ENCODE data around the gene FBXW4. TPM values are rescaled to one million over a fixed set of nuclear protein-coding genes. Genes with fewer than 3 reads are reported as not detected.

Gene FBXW4
- total and polyA plus RNA-seq, 2 of the 8 experiments (the other 6 are each of a cell fraction or from before 2014, with no cell fraction given) = 29.0 to 32.8 TPM

- no peak overlapping the region for H2BK20ac ChIP-seq (ENCODE audit: low read length)
- H2AK5ac ChIP-seq (ENCODE audit: low read depth, low read length) = no peak overlapping the region
- no peak overlapping the region for H4K8ac ChIP-seq (ENCODE audit: extremely low read depth, insufficient read depth, low read length)
- no peaks in the 10 kb centered on the region for H3K23me2 ChIP-seq (ENCODE audit: low read depth, low read length)
- no peak overlapping the region for H3K4ac ChIP-seq (replicated peaks; ENCODE audit: insufficient read length, low read depth, low read length)
- FAIRE-seq = no peak
- peaks cover 4 to 25% (median 10%) of the 10 kb centered on the region in 4 experiments; a peak in 5 of 8 replicates for H3K36me3 ChIP-seq (ENCODE audit: control insufficient read depth in 2 of 4, insufficient read depth in 4 of 4, low read length in 3 of 4)
- no peak overlapping the region for H3K4me2 ChIP-seq (ENCODE audit: insufficient read depth in 1 of 2, low read depth in 2 of 2, low read length in 2 of 2)
- no peaks in the 10 kb centered on the region for H3K79me1 ChIP-seq (ENCODE audit: low read depth, low read length)
- peaks cover 6 to 9% of the 10 kb centered on the region in 2 experiments; a peak in 2 of 4 replicates for H3K9me3 ChIP-seq (ENCODE audit: insufficient read depth in 2 of 2, low read depth in 1 of 2, low read length in 1 of 2)
- H3K27me3 ChIP-seq (replicated peaks in 1 of 4; ENCODE audit: control insufficient read depth in 3 of 4, extremely low read depth in 1 of 4, insufficient read depth in 3 of 4, low read length in 3 of 4) = no peaks in the 10 kb centered on the region; a peak in 1 of 7 replicates
- no peak overlapping the region for H3K27ac ChIP-seq (ENCODE audit: low read depth, low read length)
- peaks cover 0 to 8% of the 10 kb centered on the region in 2 experiments for H4K20me1 ChIP-seq (replicated peaks in 1 of 2; ENCODE audit: control insufficient read depth in 1 of 2, insufficient read depth in 2 of 2, low read length in 2 of 2)
- no peak overlapping the region for H3K4me3 ChIP-seq (ENCODE audit: extremely low read depth in 1 of 4, insufficient read depth in 2 of 4, low read depth in 3 of 4, low read length in 4 of 4)
- no peak overlapping the region for H2BK12ac ChIP-seq (ENCODE audit: low read depth, low read length)
- no peak for DNase-seq (ENCODE audit: low read depth in 1 of 2, low spot score in 2 of 2)
- POLR2A ChIA-PET (ENCODE audit: partially characterized antibody) = interaction anchor here (1.4 to 6.5 kb wide), 3 partner anchors 8 to 73 kb away, joined by 4 to 42 read pairs (median 7); partner anchors contain the start of genes DPCD and POLL
- H2BK5ac ChIP-seq (ENCODE audit: low read depth, low read length) = no peak overlapping the region
- H4K5ac ChIP-seq (ENCODE audit: insufficient read length, low read depth, low read length) = no peak overlapping the region
- H2BK120ac ChIP-seq (replicated peaks; ENCODE audit: low read depth, low read length) = no peak overlapping the region
- H3K18ac ChIP-seq (ENCODE audit: extremely low read depth, low read length) = no peak overlapping the region
- H3K9ac ChIP-seq (replicated peaks in 1 of 4; ENCODE audit: extremely low read depth in 1 of 4, low read depth in 3 of 4, low read length in 3 of 4) = no peak overlapping the region
- WGBS, 2 experiments (ENCODE audit: extremely low coverage in 1 of 2, insufficient coverage in 1 of 2, insufficient read length in 1 of 2, insufficient replicate concordance in 2 of 2, low coverage in 1 of 2, low lambda C conversion rate in 2 of 2, missing lambda C conversion rate in 1 of 2) = 96% methylated on average over 12 of the region's 12 CpGs; no CpG with 5 or more reads in 1 of the 2 experiments
- no peaks in the 10 kb centered on the region for H3K79me2 ChIP-seq (ENCODE audit: control insufficient read depth in 1 of 2, insufficient read depth in 2 of 2, low read length in 2 of 2)
- H3K14ac ChIP-seq (ENCODE audit: insufficient read length) = no peak overlapping the region
- H3K23ac ChIP-seq (ENCODE audit: insufficient read length) = no peak overlapping the region
- no peak overlapping the region for H2AFZ ChIP-seq (ENCODE audit: low read length)
- no peak overlapping the region for H3K56ac ChIP-seq (replicated peaks; ENCODE audit: insufficient read length, low read depth, low read length)
- H4K91ac ChIP-seq (replicated peaks; ENCODE audit: insufficient read length, low read length) = no peak overlapping the region
- CTCF ChIA-PET (ENCODE audit: partially characterized antibody) = interaction anchor here (1.4 to 7.5 kb wide), 4 partner anchors 10 to 202 kb away, joined by 4 to 56 read pairs (median 18); partner anchors contain the start of gene NPM3
- peaks cover 4 to 16% (median 9%) of the 10 kb centered on the region in 4 experiments for H3K4me1 ChIP-seq (replicated peaks in 1 of 4; ENCODE audit: control insufficient read depth in 3 of 4, insufficient read depth in 4 of 4, low read length in 3 of 4)
- no peak overlapping the region for H2BK15ac ChIP-seq (ENCODE audit: low read length)
- TF ChIP-seq SIX5 (IDR thresholded peaks at IDR 0.05; ENCODE audit: low read depth, low read length) (no peak), RNF2 (IDR thresholded peaks at IDR 0.05; ENCODE audit: borderline replicate concordance, low read depth, low read length, missing control alignments, poor library complexity, severe bottlenecking) (no peak), BCL11A (IDR thresholded peaks at IDR 0.05; ENCODE audit: low read depth in 2 of 2, low read length in 2 of 2) (no peak), YY1 (IDR thresholded peaks at IDR 0.05; ENCODE audit: low read depth, low read length) (no peak), FOSL1 (IDR thresholded peaks at IDR 0.05; ENCODE audit: insufficient read depth, low read depth, low read length) (no peak)
These were observed 115.5 kb downstream of the FBXW4 start for GRCh38 chr10:101579516-101579870.

Measured in H1 (cell line).